ENCODE data around the gene BLOC1S2. TPM values are rescaled to one million over a fixed set of nuclear protein-coding genes. Genes with fewer than 3 reads are reported as not detected.

The BLOC1S2 gene
- total RNA-seq, 1 donor from 2014 or later, result 56.3 TPM

DNA sequence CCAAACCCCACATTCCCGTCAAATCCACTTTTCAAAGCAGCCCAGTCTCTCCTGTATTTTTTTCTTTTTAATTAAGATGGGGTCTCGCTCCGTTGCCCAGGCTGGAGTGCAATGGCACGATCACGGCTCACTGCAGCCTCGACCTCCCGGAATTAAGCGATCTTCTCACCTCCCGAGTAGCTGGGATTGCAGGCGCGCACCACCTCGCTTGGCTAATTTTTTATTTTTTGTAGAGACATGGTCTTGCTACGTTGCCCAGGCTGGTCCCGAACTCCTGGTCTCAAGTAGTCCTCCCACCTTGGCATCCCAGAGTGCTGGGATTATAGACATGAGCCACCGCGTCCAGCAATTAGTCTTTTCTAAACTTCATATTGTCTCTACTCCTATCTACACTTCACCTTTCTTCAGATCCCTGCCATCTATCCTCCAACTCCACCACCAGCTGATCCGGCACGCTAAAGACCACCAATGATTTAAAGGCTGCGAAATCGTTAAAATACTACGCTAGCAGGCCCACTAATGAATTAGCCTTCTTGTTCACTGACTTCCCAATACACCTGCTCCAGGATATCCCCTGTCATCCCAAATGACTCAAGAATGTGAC lies 56.6 kb downstream of the BLOC1S2 start:
- peak overlapping the region; percentile 91 for H3K4me3 Mint-ChIP-seq (ENCODE audit: low read depth)
- no peaks in the 10 kb centered on the region for H3K27me3 Mint-ChIP-seq (ENCODE audit: low read depth)
- peak overlapping the region; percentile 84 for H3K27ac Mint-ChIP-seq
- peaks cover 32% of the 10 kb centered on the region for H3K36me3 Mint-ChIP-seq (ENCODE audit: low read depth)
- no peaks in the 10 kb centered on the region for H3K9me3 Mint-ChIP-seq
- no peak for DNase-seq (ENCODE audit: low spot score)
- peaks cover 23% of the 10 kb centered on the region for H3K4me1 Mint-ChIP-seq (ENCODE audit: low read depth)
- intact Hi-C loops (cut with micrococcal nuclease), result loop anchor here (2.0 kb wide), 1 partner anchor 57 kb away; the partner anchor contains the start of gene BLOC1S2

DNA sequence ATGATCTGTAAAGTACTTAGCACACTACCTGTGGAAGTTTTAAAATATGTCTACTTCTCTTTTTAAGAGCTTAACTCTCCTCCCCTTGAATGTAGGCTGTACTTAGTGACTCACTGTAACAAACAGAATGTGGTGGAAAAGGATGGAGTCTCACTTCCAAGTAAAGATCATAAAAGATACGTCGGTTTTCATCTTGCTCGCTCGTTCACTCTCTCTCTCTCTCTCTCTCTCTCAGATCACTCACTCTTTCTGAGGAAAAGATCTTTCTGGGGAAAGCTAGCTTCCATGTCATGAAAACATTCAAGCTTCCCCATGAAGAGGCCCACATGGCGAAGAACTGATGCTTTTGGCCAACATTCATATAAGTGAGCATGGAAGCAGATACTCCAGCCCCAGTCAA lies 62.6 kb downstream of the BLOC1S2 start:
- Mint-ChIP-seq H3K27me3 (ENCODE audit: low read depth) (no peaks in the 10 kb centered on the region), H3K9me3 (no peaks in the 10 kb centered on the region), H3K36me3 (ENCODE audit: low read depth) (peaks cover 59% of the 10 kb centered on the region), H3K4me3 (ENCODE audit: low read depth) (no peak overlapping the region), H3K4me1 (ENCODE audit: low read depth) (peaks cover 16% of the 10 kb centered on the region), H3K27ac (no peak overlapping the region)
- DNase-seq (ENCODE audit: low spot score), result no peak
- intact Hi-C loops (cut with micrococcal nuclease), result no loop called here

Other genes with a start within 250 kb of the BLOC1S2 start
- not detected in 2 replicates for gene CPN1, start 204.8 kb downstream of the BLOC1S2 start, total RNA-seq
- 18.2 and 19.4 TPM in 2 replicates for gene ERLIN1, start 100.7 kb downstream of the BLOC1S2 start, total RNA-seq
- gene CHUK, start 57.1 kb downstream of the BLOC1S2 start, total RNA-seq, result 31.2 and 33.1 TPM in 2 replicates
- gene CWF19L1, start 19.0 kb downstream of the BLOC1S2 start, total RNA-seq, result 41.4 and 44.7 TPM in 2 replicates
- not detected in 2 replicates for gene PKD2L1, start 43.5 kb upstream of the BLOC1S2 start, total RNA-seq
- gene SCD, start 60.6 kb upstream of the BLOC1S2 start, total RNA-seq, result 273 and 278 TPM in 2 replicates
- 0.14 and 0.21 TPM in 2 replicates for gene WNT8B, start 176.3 kb upstream of the BLOC1S2 start, total RNA-seq
- gene SEC31B, start 233.2 kb upstream of the BLOC1S2 start, total RNA-seq, result 57.4 and 60.6 TPM in 2 replicates
- gene NDUFB8, start 243.2 kb upstream of the BLOC1S2 start, total RNA-seq, result 278 and 283 TPM in 2 replicates
- 46.7 and 47.9 TPM in 2 replicates for gene HIF1AN, start 249.3 kb upstream of the BLOC1S2 start, total RNA-seq

Data from activated T-helper 2 cell treated with anti-CD3 and anti-CD28 coated beads, Interferon-gamma antibody, Interleukin-2, Interleukin-4, amounts not matched to agents 10 μg/mL and 5 μg/mL and 100 μg/mL, durations not matched to agents 14 hours and 24 hours and 36 hours (primary cell).